Adrenal gland (tissue), 12 donors: Measurements from ENCODE around the gene BCAR3. TPM values are rescaled to one million over a fixed set of nuclear protein-coding genes. Genes with fewer than 3 reads are reported as not detected.

Experiments
- DNase-seq, 7 donors: peaks; one replicate each; pipeline ENCODE4 v3.0.0-alpha.2; 2019 to 2020
- H3K27ac ChIP-seq, 5 donors: fragments of 200-600 bp; sonication (generic) in 4 of 5; 1 replicate in 3 of 5; 2 replicates in 2 of 5; pipeline versions ENCODE4 v1.5.1 to v1.8.0; 2016 to 2020; ENCODE audit warnings: mild to moderate bottlenecking in 1 of 5
- H3K27me3 ChIP-seq: fragments of 200-600 bp; 2 replicates; pipeline ENCODE4 v1.8.0; 2021
- H3K36me3 ChIP-seq, 2 donors: fragments of 200-600 bp; replicated peaks in 1 of 2; 1 replicate in 1 of 2; 2 replicates in 1 of 2; pipeline versions ENCODE4 v1.5.1 to v1.8.0; 2018 to 2022
- H3K4me1 ChIP-seq, 2 donors: fragments of 200-600 bp; replicated peaks in 1 of 2; 1 replicate in 1 of 2; 2 replicates in 1 of 2; pipeline versions ENCODE4 v1.5.1 to v1.8.0; 2018 to 2021
- H3K4me3 ChIP-seq, 4 donors: fragments of 200-600 bp; sonication (generic) in 3 of 4; one replicate each; pipeline ENCODE4 v1.5.1; 2016 to 2018
- H3K9me3 ChIP-seq, 3 donors: fragments of 200-600 bp; sonication (generic) in 1 of 3; replicated peaks in 1 of 3; 1 replicate in 2 of 3; 2 replicates in 1 of 3; pipeline versions ENCODE4 v1.5.1 to v1.8.0; 2016 to 2021
- CTCF ChIP-seq, 6 experiments: fragments of 450-650 bp in 4 of 6; fragments of 200-600 bp in 2 of 6; sonication (generic) in 1 of 6; IDR thresholded peaks; 1 replicate in 5 of 6; 2 replicates in 1 of 6; pipeline versions ENCODE4 v1.5.1 to v1.8.0; 2016 to 2021; ENCODE audit warnings: antibody characterized with exemption in 6 of 6, mild to moderate bottlenecking in 2 of 6, moderate library complexity in 1 of 6
- POLR2A ChIP-seq, 2 donors: fragments of 450-650 bp; IDR thresholded peaks; one replicate each; pipeline ENCODE4 v1.6.1; 2017; ENCODE audit warnings: antibody characterized with exemption in 2 of 2, mild to moderate bottlenecking in 2 of 2, moderate library complexity in 1 of 2
- WGBS, 4 donors: extraction: QIAGEN DNeasy Blood & Tissue Kit in 2 of 4; methylation state at CpG; one replicate each; pipeline versions ENCODE4 v1.1.5 to v1.1.7; 2013 to 2017; 5-methylcytosine and 5-hydroxymethylcytosine counted together
- intact Hi-C, 2 donors: fragments of 100-400 bp; cut with DNase I; formaldehyde crosslinking; loops; one replicate each; pipeline versions ENCODE4 v1.14.1 to v1.15.0; 2022 to 2023
- polyA plus RNA-seq, 3 donors: library from polyadenylated mRNA; stranded (reverse); fragments of 200-250 nt in 2 of 3; fragments of 350-450 nt in 1 of 3; fragmentation: Illumina TruSeq in 1 of 3; extraction: RNeasy Lipid Tissue Mini Kit (QIAGEN cat#74804) in 1 of 3; gene quantifications; one replicate each; pipeline ENCODE4 v1.2.3, GENCODE V29; 2013 to 2014
- total RNA-seq, 9 donors: library from RNA; depleted of rRNA in 4 of 9; stranded (reverse); fragments of >200 nt in 4 of 9; fragments of 120-200 nt in 1 of 9; fragmentation: NEBNext Ultra II Directional in 1 of 9; extraction: Animal tissue kit (Norgen Biotek cat#: 25700) in 1 of 9; gene quantifications; one replicate each; pipeline versions ENCODE4 v1.1.0 to v1.2.4, GENCODE V29; 2013 to 2023
- donor health status: healthy with polysubstance abuse.
- donor health status: Bipolar disorder and iron deficiency.
- donor health status: DM: yes; HTN: yes; CAD: no.
- donor health status: DM: no; HTN: no; CAD: no.
- donor health status: DM: no; HTN: no; CAD: no.
- donor health status: DM: yes; HTN: yes; CAD: no.

Gene BCAR3
- total and polyA plus RNA-seq, 12 donors: 6.5 to 31.6 (median 23.9) TPM

- no peak overlapping the region for H3K27ac ChIP-seq
- TF ChIP-seq CTCF (IDR thresholded peaks at IDR 0.05) (no peak), POLR2A (IDR thresholded peaks at IDR 0.05) (no peak)
- H3K4me3 ChIP-seq: no peak overlapping the region
- intact Hi-C loops: no loop called here
- 87 to 100% (median 91%) methylated on average over 2 of the region's 2 CpGs for WGBS, 4 donors
- H3K4me1 ChIP-seq: no peaks in the 10 kb centered on the region
- no peaks in the 10 kb centered on the region for H3K36me3 ChIP-seq
- H3K27me3 ChIP-seq: no peaks in the 10 kb centered on the region
- no peaks in the 10 kb centered on the region for H3K9me3 ChIP-seq
- DNase-seq: no peak
Observed at GRCh38 chr1:93526431-93526830, 155.2 kb downstream of the BCAR3 start.

DNA sequence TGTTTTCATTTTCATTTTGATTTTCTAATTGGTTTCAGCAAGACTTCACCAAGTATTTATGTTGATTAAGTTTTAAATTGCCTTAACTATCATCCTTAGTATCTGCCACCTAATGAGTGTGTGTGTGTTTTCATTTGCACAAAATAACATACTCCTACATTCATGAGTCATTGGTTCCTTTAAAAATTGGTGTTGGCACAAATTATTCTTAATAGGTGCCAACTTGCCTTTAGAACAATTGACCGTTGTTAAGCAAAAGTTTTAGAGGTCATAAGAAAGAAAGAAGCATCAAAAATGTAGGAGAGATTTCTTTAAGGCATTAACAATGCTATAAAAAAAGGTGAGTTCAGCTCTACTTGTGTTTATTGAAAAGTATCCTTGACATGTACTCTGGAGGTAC, 156.2 kb downstream of the BCAR3 start:
- intact Hi-C loops: no loop called here
- Histone ChIP-seq H3K27me3 (no peaks in the 10 kb centered on the region), H3K36me3 (no peaks in the 10 kb centered on the region), H3K27ac (no peak overlapping the region), H3K9me3 (no peaks in the 10 kb centered on the region), H3K4me1 (no peaks in the 10 kb centered on the region), H3K4me3 (no peak overlapping the region)
- no peak for DNase-seq
- 35 to 58% (median 46%) methylated on average over 1 of the region's 1 CpG for WGBS, 4 donors
- TF ChIP-seq CTCF (IDR thresholded peaks at IDR 0.05): no peak
- TF ChIP-seq POLR2A (IDR thresholded peaks at IDR 0.05): no peak

GRCh38 chr1:93522721-93523120, 158.9 kb downstream of the BCAR3 start:
- no peak for DNase-seq
- H3K27me3 ChIP-seq: no peaks in the 10 kb centered on the region
- intact Hi-C loops: no loop called here
- no peak overlapping the region for H3K27ac ChIP-seq
- WGBS, 4 donors: 78 to 85% (median 84%) methylated on average over 4 of the region's 4 CpGs
- no peak for TF ChIP-seq POLR2A (IDR thresholded peaks at IDR 0.05)
- no peak for TF ChIP-seq CTCF (IDR thresholded peaks at IDR 0.05)
- no peaks in the 10 kb centered on the region for H3K36me3 ChIP-seq
- H3K4me1 ChIP-seq: no peaks in the 10 kb centered on the region
- H3K9me3 ChIP-seq: no peaks in the 10 kb centered on the region
- no peak overlapping the region for H3K4me3 ChIP-seq

DNA sequence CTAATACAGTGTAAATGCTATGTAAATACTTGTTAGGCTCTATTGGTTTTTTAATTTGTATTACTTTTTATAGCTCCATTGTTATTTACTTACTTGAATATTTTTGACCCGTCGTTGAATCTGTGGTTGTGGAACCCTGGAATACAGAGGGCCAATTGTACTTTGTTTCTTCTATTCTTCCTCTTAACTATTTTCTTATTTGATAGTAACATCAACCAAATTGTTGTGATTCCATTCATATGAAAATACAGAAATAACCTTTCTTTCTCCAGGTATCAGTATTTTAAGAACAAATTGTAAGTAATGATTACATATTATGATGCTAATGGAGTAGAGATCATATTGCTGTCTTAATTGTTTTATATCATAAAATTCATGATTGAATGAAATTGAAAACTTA, 160.0 kb downstream of the BCAR3 start:
- Histone ChIP-seq H3K4me1 (no peaks in the 10 kb centered on the region), H3K27me3 (no peaks in the 10 kb centered on the region), H3K9me3 (no peaks in the 10 kb centered on the region), H3K27ac (no peak overlapping the region), H3K36me3 (no peaks in the 10 kb centered on the region), H3K4me3 (no peak overlapping the region)
- DNase-seq: no peak
- intact Hi-C loops: no loop called here
- WGBS, 4 donors: 92 to 95% (median 93%) methylated on average over 2 of the region's 2 CpGs
- TF ChIP-seq CTCF (IDR thresholded peaks at IDR 0.05): no peak
